ENCODE results near the gene SLC19A1.

GRCh38 chr21:45543371-45543709 lies 1.1 kb upstream of the SLC19A1 start:
- TF ChIP-seq CTCF (IDR thresholded peaks at IDR 0.05; ENCODE audit: borderline replicate concordance, extremely low read depth, low read length, poor library complexity, severe bottlenecking) (no peak), EZH2 (IDR thresholded peaks at IDR 0.05; ENCODE audit: borderline replicate concordance, low read depth, low read length, severe bottlenecking) (no peak)
